NCI-H748 (cell line): ENCODE results near the gene COL18A1.
"Not testable (repeated sequence)": the region's sequence is repeated elsewhere in the genome, so short reads cannot be mapped to it uniquely, and the experiment has no call there.

Experiments used
- DNase-seq: peaks from one replicate; lab custom pipeline; 2025; ENCODE audit not compliant: unreplicated experiment; lab: John Stamatoyannopoulos, UW

COL18A1 gene

DNA sequence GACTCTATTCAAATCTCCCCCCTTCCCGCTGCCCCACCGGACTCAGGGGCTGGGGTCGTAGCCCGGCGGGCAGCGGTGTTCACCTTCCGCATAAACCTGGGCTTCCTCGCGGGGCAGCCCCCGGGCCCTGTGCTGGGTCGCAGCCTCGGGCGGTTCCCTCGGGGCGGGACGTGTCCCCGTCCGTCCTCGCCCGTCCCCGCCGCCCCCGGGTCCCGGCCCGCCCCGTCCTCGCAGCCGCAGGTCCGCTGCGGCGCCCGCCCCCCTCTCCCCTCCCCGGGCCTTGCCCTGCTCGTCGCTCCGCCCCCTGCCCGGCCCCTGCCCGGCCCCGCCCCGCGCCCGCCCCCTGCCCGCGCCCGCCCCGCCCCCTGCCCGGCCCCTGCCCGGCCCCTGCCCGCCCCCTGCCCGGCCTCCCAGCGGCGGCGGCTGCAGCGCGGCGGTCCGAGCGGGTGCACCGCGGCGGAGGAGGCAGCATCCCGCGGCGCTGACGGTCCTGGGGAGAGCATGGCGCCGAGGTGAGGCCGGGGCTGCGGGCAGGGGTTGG, at the start of gene COL18A1:
COL18A1 (plus strand) TSS at position 436 of the 541 bp plus-strand sequence; CDS start at position 502, 66 bp downstream.
- DNase-seq = peak; percentile 51

DNA sequence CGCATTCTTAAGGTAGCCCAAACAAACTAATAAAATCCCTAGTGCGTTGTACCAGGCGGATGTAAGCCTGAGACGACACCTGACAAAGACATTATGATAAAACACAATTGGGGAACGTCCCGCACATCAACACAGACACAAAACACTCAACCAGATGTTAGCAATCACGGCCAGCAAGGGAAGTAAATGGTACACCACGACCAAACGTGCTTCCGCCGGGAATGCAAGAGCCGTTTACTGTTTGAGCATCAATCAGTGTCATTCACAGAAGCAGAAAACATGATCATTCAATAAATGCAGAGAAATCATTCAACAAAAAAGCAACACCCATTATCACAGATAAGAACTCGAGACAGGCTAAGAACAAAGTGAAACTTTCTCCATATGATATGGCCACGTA, 49.4 kb upstream of the COL18A1 start:
- DNase-seq = no peak

DNA sequence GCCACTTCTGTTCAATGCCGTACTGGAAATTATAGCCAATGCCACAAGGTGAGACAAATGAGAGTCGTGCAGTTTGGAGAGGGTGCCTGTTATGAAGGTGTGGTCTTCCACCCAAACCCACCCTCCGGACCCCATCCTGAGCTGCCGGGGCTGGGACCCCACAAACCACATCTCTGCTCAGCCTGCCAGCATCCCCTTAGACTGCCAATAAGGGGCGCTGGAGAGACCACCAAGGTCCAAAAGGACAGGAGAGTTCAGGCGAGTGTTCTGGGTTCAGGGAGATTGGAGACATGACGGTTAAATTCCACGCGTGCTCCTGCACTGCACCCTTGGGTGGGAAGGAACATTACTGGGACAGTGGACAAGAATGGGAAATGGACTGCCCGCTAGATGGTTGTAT, 48.7 kb upstream of the COL18A1 start:
- peak; percentile 45 for DNase-seq

DNA sequence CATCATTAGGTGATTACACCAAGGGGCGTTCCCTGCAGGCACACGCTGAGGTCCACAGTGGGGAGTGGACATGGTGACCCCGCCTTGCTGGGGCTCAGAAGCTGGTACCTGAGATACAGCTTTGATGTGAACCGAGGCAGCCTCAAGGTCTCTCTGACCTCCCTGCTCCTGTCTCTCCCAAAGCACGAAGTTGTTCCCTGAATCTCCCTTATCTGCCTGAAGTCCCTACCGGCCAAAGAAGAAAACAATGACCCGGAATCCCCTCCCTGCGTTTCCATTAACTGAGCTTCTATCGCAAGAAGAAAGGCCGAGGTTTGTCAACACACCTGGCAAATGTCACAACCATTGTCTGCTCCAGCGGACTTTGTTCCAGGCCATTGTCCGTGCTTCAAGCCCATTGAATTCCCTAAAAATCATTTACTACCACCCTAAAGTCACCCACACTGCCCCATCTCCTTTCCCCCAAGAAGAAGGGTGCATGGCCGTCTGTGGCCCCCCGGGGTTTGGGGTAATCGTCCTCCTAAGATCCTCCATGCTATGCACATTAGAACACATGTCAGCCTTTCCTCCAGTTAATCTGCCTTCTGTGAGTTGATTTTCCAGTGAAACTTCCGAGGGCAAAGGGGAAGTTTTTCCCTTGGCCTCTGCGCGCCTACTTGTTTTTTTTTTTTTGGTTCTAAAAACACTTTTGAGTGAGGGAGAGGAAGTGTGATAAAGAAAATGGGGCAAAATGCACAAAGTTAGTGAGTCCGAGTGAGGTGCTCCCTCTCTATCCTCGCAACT, 48.1 kb upstream of the COL18A1 start:
- peak; percentile 61 for DNase-seq

- DNase-seq = no peak
These were observed 47.3 kb upstream of the COL18A1 start for GRCh38 chr21:45357436-45358260.

- DNase-seq = no peak
These were observed 46.7 kb upstream of the COL18A1 start for GRCh38 chr21:45358261-45358670.

DNA sequence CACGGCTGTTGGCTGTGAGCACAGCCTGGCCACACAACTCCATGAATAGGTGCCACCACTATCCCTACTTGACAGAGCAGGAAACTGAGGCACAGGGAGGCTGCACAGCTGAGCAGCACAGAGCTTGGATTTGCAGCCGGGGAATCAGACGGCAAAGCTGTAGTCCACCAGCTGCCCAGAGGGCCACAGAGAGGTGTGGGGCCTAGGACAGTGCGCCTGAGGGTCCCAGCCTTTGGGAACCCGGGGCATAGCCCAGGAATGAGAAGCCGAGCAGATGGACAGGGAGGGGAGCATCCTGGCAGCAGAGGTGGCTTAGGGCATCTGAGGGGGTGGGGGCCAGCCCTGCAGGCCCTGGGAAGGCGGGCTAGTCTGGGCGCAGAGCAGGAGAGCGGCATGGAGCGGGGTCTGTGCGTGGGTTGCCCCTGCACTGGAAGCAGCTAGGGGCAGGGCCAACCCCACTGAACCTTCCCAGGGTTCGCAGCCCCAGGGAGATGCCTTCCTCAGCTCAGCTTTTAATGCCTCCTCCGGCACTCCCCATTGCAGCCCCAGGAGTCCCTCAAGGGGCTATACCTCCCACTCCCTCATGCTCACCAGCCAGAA, 46.2 kb upstream of the COL18A1 start:
- DNase-seq = no peak

GRCh38 chr21:45359451-45360217, 45.3 kb upstream of the COL18A1 start:
- DNase-seq = no peak

GRCh38 chr21:45361033-45361997, 43.6 kb upstream of the COL18A1 start:
- no peak for DNase-seq

- no peak for DNase-seq
These were observed 42.8 kb upstream of the COL18A1 start for GRCh38 chr21:45362077-45362747.

DNA sequence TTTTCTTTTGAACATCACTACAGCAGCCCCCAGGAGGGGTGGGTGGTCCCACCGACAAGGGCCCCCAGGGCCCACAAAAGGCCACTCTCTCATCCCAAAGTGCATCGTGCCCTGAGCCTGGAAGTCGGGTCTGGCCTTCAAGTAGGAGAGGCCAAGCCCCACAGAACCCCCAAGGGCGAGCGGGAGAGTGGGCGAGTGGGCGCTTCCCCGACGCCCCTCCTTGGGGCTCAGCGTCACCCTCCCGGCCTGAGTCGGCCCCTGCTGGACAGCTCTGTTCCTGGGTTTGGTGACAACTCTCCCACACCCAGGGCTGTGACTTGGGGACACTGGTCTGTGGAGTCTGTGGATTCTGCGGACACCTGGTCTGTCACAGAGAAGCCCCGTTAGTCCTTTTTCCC, 42.2 kb upstream of the COL18A1 start:
- DNase-seq = no peak

DNA sequence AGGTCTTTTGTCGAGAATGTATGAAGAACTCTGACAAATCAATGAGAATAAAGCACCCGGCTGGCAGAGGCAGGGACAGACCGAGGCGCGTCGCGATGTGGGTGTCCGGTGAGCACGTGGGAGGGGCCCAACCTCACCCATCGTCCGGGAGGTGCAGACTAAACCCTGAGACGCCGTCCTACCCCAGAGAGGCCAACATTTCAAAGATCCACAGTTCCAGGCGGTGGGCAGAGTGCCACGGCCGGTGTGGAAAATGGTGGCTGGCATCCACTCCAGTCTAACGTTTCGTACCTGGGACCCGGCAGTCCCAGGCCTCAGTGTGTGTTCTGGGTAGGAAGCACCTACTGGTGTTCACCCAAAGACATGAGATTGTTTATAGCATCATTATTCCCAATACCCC, 41.7 kb upstream of the COL18A1 start:
- DNase-seq = not testable (repeated sequence)

DNA sequence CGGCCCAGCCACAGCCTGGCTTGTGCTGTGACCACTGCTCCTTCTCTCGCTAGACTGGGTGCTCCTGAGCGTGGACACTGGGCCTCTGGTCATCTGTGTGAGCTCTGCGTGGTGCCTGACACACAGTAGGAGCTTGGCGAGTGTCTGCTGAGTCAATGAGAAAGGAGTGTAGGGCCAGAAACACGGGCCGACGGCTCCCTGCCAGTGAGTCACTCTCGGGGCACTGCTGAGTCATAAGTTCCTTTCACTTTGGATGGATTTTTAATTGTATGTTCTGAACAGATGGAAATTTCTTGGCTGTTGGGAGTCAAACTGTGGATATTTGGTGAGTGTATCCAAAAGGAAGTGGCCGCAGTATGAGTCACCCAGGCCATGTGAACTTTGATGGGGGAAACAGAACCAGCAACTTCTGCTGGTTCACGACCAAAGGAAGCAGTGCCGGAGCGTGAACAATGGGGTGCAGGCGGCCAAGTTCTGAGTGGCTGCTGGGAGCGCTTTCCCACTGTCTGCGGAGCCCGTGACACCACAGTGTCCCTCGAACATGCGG, 41.0 kb upstream of the COL18A1 start:
- DNase-seq = no peak

DNA sequence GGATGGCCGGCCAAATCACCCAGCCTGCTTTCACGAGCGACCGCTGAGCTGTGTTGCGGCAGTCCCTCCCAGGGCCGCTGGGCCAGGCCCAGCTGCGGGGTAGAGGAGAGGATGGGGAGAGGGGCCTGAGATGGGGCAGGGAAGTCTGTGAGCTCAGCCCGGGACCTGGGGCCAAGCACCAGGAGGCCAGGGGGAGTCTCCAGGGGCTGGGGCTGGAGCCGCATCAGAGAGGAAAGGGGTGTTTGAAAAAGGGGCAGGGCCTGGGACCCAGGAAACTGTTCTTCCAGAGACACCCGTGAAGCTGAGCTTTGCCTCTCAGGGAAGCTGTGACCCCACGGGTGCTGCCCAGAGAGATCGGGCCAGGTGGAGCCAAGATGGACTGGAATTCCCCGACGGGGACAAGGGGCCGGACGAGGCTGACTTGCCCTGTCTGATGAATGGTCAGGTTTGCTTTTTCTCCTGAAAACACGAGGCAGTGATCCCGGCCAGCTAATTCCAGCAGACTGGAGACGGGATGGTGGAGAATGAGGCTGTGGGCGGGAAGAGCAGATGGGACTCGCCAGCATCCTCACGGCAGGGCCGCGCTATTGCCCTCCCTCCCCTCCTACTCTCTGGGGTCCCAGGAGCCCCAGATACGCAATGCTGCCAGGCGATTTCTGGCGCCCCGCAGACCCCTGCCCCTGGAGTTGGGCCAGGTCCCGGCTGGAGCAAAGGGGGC, 40.3 kb upstream of the COL18A1 start:
- no peak for DNase-seq

- no peak for DNase-seq
These were observed 39.8 kb upstream of the COL18A1 start for GRCh38 chr21:45365186-45365607.

- no peak for DNase-seq
These were observed 39.2 kb upstream of the COL18A1 start for GRCh38 chr21:45365608-45366241.

DNA sequence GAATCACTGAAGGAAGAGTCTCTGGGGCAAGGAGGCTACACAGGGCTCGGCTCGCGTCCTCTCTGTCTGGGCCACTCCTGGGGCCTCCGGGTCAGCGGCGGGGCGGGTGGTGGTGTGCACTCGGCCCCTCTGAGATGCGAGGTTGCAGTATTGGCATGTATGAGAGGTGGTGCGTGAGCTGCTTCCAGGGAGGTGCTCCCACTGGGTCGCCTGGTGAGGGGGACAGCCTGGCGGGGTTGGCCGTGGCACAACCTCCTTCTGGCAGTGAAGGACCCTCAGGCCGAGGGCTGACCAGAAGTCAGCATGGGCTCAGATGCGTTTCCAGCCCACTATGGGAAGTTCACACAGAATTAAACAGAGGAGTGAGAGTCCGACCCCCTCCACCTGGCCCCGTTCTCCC, 38.5 kb upstream of the COL18A1 start:
- DNase-seq = no peak
